HG03378 (cell line): ENCODE results near the gene EDRF1.

ENCODE experiments used
- ATAC-seq: cut with Tn5 transposase; IDR thresholded peaks from one replicate; pipeline ENCODE4 v1.9.1; 2021; ENCODE audit warnings: mild to moderate bottlenecking, moderate library complexity; ENCODE audit not compliant: unreplicated experiment

The EDRF1 gene

DNA sequence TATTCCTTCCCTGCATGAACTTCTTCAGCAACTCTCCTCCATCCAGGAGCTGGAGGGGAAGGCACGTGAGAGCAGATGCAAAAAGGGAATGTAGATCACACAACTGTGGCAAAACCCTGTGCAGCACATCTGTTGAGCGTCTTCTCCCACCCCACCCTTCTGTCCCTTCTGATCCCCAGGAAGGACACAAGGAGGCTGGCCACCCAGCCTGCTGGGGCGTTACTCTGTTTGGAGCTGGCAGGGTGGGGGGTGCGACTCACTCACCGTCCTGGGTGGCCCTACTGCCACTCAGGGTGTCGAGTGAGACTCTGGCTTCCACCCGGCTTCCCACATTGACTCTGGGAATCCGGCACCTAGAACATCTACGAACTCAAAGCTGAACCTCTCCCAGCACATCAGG, 66.3 kb downstream of the EDRF1 start:
- ATAC-seq: no peak

DNA sequence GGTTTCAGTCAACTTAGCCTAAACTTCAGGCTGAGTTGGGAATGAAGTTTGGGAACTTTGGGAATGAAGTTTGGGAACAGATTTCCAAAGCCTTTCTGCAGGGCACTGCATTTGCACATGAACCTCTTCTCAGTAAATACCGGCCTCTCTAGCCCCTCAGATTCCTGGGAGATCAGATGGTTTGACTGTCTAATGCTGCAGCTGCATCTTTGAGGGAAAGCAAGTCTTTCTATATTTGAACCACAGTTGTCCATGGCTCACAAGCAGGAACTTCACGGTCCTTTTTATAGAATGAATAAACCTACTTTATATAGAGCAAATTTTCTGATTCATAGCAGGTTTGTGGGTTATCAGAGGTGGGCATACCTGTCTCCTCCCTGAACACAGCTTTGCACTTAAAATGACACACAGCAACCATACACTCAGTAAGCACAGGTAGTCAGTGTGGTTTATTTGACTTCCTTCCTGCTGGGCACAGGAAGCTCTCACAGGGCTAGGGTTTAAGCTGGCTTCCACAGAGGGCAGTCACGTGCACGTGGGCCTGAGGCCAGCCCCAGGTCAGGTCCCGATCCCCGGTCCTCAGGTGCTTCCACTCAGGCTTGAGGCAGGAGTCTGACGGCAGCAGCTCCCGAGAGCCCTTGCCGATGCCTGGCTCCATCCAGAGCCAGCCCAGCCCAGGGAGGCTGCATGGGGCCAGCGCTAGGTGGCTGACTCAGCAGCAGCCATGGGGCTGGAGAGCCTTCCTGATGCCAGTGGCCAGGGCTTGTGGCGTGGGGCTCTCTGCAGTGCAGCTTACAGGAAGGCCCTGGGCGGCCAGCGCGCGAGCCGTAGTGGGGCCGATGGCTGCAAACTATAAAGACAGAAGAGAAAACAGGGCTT, 68.9 kb downstream of the EDRF1 start:
- ATAC-seq: no peak

DNA sequence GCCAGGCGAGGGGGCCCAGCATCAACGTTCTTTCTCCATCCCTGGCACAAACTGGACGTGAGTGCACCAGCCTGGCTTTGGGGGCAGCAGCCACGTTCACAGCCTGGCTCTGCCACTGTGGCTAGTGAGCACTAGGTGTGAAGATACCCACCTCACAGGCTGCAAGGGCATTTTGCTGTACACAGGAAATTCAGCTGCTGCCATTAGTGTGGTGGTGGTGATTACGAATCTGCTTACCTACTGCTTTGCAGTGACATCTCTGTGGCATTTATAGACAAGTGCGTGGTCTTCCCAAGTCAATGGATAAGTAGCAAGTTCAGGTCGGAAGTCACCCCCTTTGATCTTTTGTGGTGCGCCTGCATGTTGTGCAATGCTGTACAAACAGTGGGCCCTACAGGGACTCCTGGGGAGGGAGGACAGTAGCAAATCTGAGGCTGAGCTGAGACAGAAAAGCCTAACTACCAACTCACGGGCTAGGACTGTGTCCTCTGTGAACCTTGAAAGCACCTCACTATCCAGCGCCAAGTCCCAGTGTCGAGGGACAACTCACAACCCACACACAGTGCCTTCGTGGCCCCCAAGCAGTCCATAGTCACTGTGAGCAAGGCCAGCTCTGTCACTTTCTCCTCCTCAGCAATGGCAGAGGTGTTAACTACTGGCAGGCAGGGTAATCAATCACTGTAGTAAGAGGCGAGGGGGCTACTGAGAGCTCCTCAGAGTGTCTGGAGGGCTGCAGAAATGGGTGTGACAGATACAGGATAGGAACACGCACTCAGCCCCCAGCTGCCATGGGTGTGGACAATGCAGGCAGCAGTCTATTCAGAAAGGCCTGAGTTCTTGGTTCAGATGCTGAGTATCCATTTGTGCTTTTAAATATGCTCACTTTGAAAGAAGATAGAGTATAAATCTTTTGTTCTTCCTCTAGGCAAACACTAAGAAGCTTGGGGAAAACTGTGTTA, 73.1 kb downstream of the EDRF1 start:
- no peak for ATAC-seq

DNA sequence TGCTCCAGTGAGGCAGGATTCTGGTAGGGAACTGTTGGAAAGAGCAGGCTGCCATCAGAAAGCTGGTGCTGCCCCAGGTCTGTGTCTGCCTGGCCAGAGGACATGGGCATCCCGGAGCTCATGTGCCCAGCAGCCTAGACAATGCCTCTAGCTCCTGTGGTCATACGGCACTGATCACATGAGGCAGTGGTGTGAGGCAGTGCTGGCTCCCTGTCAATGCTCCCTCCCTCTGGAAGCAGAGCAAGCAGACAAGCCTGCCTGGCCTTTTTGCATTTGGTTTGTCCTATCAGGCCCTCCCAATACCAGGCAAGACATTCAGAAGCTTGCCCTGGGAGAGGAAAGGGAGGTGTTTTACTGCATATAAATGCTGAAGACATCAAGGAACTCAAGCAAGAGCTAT, 75.6 kb downstream of the EDRF1 start:
- no peak for ATAC-seq

DNA sequence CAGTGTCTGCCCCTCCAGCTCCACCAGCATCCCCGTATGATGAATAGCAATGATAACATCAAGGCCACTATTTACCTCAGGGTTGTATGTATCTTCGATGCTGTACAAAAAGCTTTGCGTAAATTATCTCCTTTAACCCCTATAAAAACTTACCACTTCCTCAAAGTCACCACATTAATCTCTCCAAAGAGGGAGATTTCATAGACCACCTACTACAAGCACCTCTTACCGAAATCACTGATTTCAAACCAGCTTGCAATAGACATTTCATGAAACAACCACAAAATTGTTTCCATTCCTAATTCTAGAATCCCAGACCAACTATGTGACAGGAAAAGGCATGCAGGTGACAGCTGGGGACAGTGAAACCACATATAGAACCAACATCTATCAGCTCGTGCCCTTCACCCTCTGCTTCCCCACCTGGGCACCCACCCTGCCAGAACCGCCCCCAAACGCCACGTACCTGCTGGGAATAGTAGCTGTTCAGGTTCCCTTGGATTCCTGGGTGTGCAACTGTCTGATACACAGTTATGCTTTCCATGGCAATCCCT, 76.2 kb downstream of the EDRF1 start:
- ATAC-seq: no peak

DNA sequence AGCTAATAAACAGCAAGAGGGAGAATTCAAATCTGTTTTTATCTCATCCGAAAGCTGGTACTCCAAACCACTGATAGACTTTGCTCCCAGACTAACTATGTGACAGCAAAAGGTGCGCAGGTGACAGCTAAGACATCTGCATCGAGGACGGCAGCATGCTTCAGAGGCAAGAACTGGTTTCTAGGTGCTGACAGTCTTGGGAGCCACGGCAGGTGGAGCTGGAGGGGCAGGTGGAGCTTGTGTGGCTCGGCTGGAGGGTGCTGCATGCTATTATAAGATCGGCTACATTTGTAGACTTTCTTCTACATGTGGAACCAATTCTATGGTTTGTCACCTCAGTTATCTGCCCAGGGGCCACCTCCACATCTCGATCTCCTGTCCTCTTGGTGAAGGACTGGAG, 77.9 kb downstream of the EDRF1 start:
- ATAC-seq: no peak

DNA sequence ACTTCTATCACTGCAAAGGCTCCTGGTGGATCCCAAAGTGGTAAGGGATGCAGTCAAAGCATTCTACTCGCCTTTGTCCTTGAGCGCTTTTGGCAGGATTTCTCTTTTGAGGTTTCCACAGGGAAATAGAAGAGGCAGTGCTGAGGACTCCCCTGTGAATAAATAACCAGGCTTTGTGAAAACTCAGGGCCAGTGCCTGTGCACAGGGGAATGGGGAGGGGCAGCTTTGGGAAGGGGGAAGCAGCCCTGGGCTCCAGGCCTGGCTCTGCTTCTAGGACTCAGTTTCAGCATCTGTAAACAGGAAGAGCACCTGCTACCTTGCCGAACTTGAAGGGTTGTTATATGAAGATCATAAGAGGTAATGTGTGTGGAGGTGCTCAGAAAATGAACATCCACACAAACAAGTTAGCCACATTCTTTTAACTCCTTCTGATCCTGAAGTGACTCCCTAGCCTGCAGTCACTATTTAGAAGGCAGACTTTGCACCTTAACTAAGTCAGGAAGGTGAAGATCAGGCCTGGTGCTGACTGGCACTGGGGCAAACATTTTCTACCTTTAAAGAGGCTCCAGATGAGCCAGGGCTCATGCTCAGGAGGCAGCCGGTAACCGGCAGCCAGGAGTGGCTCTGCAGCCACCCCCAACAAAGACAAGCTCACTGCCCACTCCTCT, 78.6 kb downstream of the EDRF1 start:
- ATAC-seq: no peak

DNA sequence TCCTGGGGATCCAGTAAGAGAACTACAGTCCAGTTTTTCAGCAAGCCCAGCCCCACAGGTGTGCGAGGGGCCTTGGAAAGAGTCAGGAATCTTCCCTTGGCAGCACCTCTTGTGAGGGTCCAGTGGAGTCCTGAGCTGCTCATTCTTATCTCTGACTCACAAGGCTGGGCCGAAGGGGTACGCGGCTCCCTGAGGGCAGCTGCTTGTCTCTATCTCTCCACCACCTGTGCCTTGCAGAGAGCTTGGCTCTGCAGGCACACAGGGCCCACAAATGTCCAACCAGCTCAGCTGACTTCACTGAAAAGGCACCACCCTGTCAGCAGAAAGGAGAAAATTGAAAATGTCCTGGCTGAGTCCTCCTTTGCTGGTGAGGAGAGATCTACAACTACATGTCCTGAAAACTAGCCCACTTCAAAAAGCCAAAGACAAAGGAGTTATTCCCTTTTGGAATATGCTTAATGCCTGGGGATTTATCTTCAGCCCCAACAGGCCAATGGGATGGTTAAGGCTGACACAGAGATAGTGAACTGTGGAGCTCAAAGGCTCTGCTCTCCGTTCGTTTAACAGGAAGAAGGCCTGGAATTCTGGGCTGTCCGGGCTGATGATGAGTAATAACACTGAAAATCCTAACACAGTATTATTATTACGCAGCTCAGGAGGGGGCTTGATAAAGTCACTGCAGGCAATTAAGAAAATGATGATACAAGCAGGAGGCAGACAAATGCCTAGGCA, 80.1 kb downstream of the EDRF1 start:
- ATAC-seq: no peak

DNA sequence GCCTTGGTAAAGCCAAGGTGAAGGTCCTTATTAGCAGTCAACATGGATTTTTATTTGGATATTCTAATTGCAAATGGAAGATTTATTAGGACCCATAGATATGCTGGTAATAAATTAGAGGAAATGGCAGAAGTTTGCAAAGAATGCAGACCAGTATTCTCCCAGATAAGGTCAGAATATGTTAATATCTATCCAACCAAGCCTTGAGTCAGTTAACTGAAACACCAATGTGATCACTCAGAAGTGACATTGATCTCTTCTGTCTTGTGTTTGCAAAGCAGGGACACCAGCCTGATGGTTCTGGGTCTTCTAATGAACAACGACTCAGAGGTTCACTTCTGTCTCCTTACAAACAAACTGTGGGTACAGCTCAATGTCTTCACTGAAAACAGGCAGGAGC, 82.1 kb downstream of the EDRF1 start:
- no peak for ATAC-seq

DNA sequence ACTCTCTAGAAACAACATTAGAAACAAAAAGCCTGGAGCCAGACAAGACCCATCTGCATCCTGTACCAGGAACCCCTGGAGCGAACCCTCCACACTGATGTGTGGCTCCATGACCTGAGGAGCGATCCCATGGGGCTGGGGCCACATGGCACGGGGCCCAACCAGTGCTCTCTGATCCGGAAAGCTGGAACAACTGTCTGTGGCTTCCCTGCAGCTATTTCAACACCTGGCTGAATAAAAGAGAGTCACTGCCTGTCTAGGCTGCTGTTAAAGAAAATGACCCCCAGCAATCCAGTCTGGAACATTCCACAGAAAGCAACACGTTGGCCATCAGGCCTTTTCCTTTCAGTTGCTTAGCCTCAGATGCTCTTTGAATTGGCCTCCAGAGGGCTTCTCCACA, 82.6 kb downstream of the EDRF1 start:
- no peak for ATAC-seq

DNA sequence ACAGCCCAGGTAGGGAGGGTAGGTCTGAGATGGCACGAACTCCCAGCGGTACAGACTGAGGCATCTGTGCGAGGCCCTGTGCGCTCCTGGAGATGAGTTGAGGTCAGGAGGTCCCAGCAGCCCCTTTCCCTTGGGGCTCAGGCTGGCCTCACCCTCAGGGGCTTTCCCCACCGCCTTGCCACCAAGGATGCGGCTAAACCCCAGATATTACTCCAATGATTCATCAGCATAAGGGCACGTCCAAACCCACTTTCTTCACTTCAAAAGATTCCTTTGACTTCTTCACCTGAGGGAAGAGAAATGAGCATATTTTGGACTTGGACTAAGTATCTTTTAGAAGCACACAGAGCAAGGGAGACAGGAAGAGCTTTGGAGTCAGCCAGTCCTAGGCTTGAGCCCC, 83.2 kb downstream of the EDRF1 start:
- ATAC-seq: no peak

DNA sequence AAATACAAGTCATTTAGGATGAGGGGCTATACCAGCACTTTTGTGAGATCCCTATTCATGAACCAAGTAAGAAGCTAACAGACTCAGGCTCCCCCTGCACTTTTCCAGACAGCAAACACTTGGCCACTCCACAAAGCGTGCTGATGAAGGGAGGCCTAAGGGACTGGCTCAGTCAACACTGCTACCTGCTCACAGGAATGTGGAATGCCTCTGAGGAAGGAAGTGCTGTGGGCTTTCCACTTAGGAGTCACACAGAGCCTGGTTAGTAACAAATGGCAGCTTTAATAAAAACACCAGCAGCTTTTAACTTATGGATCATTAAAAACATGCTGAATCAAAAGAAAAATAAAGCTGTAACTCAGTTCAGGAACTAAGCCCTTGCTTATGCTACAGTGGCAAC, 88.5 kb downstream of the EDRF1 start:
- no peak for ATAC-seq

DNA sequence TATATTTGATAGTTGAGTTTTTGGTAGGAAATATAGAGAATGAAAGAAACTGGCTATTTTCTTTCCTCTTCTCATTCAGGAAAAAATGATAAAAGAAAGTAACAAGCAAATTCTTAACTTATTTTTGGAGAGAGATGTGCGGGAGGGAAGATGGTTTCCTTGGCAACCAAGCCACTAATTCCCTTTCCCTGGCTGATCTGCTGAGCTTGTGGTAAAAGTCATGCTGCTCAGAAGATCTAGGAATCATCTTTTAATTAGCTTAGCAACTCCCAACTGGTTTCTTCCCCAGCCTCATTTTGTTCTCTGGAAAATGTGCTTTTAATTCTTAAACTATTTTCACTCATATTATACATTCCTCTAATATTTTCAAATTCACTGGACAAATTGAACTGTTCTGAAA, 91.7 kb downstream of the EDRF1 start:
- ATAC-seq: no peak

DNA sequence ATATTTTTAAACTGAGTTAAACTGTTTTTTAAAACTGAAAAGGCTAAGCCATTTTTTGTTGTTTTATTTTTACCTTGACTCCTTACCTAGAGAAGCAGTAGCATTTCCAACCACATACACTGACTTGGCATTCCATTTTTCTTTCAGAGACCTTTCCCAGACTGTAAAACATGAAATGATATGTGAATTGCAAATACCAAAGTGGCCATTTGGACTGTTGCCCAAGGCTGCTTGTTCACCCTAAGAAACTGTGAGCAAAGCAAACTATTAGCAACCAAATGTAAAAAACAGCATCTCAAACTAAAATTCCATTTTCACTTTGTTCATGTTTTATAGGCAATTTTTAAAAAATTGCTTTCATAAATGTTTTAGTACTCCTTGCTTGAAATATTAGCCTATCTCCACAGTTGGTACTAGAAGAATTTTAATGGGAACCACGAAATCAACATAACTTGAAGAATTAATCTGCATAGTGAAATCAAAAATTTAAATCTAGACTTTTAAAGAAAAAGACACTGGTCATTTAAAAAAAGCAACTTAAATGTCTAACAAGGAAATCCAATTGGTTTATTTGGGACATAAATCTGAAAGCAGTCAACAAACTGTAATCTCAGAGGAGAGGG, 92.7 kb downstream of the EDRF1 start:
- no peak for ATAC-seq
